Hypothalamus (tissue), 51 donors: ENCODE measurements around the gene MRPL36.
A peak's percentile ranks its signal among the peaks of the same experiment; 100 is the strongest.

ENCODE experiments used
- DNase-seq, 51 donors: peaks; one replicate each; lab custom pipeline; 2025; lab: John Stamatoyannopoulos, UW

Gene MRPL36

DNA sequence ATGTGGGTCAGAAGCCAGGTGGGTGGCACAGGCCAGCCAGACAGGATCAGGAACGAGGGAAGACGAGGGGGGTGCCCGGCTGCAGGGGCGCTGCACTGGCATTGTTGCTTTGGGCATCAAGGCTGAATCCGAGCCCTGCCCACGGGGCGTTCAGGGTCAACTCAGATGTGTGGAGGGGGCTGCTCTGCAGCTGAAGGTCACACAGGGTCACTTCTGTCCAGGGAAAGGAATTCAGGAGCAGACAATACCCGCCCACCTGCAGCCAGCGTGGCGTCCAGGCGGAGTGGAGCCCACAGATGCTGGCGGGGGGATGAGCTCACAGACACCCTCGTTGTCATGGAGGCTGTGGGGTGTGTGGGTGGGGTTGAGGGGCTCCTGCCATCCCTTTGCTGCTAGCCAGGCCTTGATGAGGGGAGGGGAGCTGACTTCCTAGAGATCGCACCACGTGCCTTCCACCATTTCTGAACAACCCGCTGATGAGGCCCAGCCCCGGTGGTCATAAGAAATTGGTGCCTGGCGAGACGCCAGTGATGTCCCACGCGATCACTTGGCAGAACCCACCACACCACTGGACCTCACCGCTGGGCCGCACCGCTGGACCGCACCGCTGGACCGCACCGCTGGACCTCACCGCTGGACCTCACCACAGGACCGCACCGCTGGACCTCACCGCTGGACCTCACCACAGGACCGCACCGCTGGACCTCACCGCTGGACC, 31.2 kb downstream of the MRPL36 start:
- no peak for DNase-seq

DNA sequence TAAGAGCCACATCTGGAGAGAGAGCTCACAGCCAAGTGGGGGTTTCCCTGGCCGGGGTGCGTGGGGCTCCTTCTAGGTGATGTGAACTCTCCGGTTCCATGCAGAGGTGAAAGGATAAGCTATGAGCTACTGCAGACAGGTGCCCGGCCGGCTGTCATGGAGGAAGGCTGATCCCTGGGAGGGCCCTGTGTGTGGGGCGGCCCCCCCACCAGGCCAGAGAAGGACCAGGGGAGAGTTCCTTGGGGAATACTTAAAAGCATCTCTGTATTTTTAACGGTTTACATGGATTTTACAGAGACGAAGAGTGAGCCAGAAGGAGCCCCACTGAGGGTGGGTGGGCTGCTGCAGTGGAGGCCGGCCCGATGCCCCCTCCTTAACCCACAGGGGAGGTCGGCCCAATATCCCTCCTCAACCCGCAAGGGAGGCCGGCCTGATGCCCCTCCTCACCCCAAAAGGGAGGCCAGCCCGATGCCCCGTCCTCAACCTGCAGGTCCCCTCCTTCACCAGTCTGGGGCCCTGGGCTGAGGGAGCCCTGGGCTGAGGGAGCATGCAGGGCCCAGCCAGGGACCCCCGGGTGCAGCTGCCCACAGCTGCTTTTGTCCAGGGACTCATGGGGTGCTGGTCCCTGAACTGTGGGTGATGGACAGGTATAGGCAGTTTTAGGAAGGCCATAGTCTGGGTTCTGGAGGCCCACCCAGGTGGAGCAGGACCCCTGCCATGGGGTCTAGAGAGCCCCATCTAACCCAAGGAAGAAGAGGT, 31.9 kb downstream of the MRPL36 start:
- DNase-seq, result no peak

DNA sequence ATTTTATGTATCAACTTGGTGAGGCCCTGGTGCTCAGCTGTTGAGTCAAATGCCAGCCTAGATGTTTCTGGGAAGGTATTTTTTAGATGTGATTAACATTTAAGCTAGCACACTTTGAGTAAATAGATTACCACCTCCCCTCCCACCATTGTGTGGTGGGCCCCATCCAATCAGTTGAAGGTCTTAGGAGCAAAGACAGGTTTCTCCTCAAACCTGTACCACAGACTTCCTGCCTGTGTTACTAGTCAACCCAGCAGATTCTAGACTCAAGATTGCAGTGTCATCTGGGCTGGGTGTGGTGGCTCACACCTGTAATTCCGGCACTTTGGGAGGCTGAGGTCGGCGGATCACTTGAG, 33.8 kb downstream of the MRPL36 start:
- DNase-seq, result no peak

DNA sequence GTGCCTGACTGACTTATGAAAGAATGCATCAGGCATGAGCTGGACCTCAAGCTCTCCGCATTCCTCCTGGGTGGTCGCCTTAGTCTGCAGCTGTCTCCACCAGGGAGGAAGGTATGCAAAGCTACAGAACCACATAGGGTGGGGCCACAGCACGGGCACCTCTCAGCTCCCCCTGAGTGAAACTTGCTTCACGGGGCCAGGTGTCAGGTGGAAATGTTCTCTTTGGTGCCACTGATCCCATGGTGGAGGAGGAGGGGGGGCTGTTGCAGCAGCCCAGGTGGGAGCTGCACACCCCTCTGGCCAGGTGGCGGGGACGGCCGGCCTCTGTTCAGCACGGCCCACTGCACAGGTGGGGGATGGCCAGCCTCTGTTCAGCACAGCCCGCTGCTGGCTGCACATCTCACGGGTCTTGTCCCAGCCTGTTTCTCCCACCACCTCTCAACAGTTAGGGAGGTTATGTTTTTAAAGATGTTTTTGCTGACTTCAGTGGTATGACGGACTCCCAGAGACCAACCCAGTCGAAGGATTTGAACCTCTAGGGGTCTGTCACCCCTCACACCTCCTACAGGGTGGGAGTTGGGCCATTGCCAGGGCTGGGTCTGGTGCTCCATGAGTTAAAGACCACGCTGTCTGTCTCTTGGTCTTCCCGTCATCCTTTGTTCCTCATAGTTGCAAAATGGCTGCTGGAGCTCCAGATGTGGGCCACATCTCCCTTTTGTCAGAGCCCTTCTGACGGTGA, 34.3 kb downstream of the MRPL36 start:
- no peak for DNase-seq

DNA sequence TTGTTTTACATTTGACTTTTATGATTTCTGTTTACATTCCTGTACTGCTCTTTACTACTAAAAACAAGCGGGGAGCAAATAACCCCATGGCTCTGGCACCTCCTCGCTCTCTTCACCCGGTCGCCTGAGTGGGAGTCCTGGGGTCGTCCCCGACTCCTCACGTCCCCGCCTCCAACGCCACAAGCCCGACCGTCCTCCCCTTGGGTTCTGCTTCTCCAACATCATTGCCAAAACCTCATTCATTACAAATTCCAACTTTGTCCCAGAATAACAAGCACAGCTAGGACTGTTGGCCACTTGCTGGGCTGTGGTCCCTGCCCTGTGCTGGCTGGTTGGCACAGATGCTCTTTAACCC, 35.1 kb downstream of the MRPL36 start:
- DNase-seq, result no peak

DNA sequence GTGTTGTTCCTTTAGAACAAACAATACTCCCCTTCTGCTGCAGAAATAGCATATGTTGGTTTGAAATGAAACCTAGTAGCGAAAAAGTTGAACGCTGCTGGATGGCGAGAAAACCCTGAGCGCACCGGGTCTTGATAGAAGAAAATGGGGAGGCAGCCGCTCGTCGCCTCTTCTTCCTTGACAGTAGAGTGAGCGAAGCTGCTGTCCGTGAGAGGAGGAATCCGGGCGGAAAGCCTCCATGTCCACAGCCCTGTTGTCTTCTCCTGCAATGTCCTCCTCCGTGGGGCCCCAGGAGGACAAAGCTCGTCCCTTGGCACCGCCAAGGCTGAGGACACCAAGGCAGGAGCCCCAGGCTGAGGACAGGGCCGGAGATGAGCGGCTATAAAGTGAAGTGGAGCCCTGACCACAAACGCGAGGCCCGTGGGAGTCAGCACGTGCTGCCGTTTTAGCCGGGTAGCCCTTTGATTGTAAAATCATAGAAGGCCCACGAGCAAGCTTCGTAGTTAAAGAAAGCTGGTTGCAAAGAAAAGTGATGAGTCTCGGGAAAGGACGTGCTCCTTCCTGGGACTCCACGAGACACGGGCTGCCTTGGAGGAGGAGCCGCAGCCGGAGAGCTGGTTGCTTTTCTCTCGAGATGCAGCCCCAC, 35.6 kb downstream of the MRPL36 start:
- DNase-seq, result no peak

DNA sequence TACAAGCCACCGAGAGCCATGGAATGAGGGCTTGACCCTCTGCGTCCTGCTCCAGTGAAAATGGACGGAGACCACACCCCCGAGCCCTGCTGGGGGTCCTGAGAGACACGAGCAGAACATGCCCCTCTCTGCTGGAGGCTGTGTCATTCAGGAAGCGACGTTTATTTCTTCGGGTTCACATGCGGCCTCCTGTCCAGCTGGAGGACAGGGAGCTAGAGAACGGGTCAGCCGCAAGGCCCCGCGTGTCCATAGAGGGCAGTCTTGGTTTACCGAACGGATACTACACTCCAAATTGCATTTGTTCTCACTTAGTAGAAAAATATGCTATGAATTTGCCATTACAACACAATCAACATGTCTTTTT, 36.1 kb downstream of the MRPL36 start:
- DNase-seq, result peak in 3 of 51 donors; percentile 4 to 14 (median 8)

DNA sequence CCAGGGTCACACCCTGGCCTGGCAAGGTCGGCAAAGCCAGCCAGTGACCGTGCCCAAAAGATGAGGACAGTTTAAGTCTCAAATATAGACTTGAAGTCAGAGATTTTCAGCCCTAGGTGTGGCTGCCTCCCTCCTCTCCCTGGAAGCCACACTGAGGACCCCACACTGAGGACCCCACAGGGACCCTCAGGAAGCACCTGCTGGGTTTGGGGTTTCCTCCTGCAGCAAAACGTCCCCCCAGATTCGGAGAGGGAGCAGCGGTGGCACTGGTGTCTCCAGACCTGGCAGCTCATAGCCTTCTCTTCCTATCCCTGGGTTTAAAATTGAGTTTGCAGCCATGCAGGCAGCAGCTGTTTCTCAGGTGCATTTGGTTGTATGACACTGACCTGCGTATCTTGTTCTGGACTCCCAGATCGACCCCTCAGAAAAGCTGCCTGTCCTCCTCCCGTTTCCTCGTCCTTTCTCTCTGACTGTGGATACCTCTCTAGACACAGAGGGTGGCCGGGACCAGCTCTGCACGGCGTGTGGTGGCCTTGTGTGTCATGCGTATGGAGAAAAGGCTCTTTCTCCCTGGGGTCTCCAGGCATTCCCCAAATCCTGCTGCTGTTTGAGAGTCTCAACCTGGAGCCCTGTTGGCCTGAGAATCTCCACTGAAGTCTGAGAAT, 36.6 kb downstream of the MRPL36 start:
- no peak for DNase-seq

DNA sequence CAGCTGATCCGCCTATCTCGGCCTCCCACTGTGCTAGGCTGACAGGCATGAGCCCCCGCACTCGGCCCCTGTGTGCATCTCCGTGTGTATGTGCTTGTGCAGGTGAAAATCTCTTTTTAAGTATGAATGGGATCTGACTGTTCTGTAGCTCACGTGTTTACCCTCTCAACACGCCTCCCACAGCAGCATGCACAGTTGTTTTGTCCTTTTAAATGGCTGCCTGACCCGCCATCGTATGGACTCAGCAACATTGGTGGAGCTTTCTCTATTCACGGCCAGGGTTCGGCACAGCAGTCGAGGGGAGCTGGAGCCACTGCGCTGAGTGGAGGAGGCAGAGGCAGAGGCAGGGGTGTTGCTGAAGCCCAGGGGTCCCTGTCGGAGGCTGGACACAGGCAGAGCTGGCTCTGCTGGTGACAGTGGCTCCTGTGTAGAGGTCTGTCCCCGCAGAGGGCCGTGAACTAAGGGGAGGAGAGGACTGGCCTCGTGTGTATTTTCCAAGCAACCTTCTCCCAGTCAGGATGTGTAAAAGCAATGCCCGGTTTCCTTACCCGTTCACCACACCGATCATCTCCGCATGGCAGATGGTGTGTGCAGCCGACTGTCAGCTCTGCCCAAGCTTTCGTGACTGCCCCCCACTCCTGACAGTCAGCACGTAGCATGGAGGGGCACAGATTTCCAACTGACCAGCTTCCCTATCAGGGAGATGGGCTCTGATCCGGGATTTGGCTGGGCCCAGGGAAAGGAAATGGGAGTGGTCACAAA, 37.3 kb downstream of the MRPL36 start:
- DNase-seq, result no peak

DNA sequence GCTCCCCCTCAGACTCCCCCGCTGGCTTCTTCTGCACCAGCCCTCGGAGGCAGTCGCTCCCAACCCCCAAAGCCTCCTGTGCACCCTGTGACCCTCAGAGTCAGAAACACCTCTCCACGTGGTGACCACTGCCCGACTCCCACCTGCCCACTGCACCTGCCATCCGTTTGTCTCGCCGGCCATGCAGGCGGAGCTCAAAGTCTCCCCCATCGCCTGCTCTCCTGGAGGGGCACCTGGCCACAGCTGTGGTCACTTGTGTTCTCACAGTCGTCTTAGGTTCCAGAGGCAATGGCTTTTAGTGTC, 38.2 kb downstream of the MRPL36 start:
- DNase-seq, result no peak

DNA sequence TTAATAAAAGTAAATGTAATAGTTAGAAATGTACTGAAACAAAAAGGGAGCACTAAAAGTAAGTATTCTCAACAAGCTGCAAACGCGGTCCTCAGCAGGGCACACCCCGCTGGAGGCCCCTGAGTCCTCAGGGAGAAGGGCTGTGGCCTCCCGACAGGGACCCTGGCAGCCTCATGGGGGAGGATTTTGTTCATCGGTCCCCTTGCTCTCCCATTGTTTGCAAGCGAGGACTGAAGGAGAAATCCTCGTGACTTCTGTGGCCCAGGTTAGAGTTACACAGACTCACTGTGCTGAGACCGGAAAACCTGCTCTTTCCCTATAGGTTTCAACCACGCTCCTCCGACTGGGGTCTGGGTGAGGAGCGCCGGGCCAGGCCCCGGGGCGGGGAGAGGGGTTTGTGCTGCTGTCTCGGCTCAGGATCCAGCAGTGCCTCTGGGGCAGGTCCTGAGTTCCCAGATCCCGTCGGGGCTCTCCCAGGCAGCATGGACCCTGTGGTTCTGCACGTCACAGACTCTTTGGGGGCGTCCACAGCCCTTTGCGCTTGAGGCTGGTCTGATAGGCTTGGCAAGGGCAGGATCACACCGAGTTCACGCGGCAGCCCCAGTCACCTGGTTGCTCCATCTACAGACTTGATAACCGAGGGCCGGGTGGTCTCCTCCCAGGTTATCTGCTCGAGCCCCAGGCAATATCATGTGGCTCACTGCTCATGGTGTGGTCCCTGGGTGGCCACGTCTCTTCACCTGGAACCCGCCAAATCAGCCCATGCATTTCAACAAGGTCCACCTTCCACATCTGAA, 38.8 kb downstream of the MRPL36 start:
- DNase-seq, result no peak

DNA sequence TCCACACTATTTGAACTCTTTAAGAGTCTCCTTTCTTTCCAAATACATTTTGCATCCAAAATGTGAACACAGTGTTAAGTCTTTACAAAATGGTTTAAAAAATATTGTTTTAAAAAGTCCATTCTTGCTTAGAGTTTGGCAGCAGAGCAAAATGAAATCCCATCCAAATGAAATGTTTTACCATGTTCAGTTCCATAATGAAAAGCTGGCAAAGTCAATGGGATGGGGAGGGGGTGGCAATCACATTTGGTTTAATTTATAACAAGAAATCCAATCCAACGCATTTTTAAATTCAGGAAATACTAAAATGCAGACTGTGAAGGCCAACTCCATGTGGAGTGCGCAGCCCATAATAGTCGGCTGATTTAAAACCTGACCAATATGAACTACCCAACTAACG, 39.4 kb downstream of the MRPL36 start:
- DNase-seq, result no peak

DNA sequence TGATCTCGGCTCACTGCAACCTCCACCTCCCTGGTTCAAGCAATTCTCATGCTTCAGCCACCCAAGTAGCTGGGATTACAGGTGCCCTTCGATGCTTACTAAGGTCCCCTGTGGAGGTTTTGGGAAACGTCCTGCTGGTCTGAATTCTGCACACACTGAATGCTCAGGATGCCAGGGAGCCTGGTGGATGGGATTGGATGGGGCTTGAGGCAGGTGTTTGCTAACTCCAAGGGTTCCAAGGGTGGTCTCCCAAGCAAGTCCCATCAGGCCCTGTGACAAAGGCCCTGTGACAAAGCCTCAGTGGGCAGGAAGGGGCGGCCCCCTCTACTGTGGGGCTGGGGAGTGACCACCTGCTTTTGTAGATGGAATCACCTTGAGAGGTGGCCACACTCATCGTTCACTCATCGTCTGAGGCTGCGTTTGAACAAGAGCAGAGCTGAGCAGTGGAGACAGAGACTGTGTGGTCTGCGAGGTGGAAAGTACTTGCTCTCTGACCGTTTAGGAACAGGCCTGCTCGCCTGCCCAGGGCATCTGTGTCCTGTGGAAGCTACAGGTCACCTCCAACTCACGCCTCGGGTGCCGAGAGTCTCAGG, 40.2 kb downstream of the MRPL36 start:
- no peak for DNase-seq

DNA sequence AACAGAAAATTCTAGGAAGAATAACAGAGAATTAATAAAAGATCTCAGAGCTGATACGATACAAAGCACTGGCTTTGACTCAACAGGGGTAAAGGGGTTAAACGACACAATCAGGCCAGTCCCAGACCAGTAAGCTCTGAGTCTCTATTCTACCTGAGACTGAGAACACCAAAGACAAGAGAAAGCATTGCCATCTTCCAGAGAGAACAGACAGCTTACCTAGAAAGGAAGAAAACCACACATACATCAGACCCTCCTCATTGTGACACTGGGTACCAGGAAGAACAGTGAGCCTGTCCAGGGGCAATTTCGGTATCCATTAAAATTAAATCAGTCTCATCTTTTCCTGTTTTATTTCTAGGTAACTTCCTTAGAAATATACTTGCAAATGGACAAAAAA, 41.1 kb downstream of the MRPL36 start:
- no peak for DNase-seq

DNA sequence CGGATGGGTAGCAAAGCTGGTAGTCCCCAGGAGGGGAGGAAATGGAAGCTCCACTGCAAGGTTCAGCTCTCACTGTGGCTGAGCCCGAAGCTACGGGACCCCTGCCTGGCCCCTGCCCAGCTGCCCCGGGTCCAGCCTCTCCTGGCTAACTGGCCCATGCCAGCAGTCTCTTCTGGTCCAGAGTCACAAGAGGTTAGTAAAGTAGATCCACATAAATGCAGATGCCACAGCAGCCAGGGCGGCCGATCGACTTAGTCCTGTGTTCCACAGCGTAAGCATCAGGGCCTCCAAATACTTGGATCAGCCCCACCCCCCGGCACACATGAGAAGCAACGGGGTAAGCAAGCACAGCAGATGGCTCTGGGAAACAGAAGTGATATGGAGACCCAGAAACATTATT, 42.1 kb downstream of the MRPL36 start:
- DNase-seq, result no peak

DNA sequence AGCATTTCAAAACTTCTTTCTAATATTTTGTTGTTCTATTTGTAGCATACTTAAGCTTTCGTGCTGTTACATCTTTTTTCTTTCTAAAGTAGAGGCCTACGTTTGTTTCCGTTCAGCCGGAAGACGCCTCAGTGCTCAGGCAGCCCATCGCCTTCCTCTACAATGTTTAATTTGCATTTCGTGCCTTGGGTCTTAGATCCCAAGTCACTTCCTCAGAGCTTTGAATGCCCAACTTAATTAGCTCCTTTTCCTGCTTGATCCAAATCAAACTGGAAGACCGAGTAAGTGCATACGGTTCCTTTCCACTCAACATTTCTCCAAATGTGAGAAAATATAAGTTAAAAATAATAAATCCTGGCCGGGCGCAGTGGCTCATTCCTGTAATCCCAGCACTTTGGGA, 43.2 kb downstream of the MRPL36 start:
- no peak for DNase-seq

DNA sequence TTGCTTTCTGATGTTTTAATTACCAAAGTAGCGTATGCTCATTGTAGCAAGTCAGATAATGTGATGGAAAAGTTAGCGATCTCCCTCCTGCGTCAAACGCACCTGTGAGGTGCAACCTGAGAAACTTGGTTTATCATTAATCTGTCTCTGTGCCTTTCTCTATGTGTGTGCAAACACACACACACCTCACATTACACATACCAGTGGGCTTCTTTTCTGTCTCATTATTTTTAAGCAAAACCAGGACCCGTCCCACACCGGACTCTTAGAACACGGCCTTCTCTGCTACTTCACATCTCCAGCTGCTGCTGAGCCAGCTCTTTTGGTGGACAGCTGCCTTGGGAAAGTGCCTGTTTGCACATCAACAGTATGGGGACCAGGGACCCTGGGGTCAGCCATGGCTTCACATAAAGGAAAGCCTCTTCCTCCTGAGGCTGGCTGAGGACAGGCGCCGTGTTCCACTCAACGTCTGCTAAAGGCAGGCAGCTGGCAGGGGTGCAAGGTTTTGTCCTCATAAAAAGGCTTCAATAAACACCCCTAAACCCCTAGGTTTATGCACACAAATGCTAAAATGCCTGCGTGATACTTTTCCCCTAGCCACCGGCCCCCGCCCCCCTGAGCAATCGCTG, 44.2 kb downstream of the MRPL36 start:
- DNase-seq, result no peak

DNA sequence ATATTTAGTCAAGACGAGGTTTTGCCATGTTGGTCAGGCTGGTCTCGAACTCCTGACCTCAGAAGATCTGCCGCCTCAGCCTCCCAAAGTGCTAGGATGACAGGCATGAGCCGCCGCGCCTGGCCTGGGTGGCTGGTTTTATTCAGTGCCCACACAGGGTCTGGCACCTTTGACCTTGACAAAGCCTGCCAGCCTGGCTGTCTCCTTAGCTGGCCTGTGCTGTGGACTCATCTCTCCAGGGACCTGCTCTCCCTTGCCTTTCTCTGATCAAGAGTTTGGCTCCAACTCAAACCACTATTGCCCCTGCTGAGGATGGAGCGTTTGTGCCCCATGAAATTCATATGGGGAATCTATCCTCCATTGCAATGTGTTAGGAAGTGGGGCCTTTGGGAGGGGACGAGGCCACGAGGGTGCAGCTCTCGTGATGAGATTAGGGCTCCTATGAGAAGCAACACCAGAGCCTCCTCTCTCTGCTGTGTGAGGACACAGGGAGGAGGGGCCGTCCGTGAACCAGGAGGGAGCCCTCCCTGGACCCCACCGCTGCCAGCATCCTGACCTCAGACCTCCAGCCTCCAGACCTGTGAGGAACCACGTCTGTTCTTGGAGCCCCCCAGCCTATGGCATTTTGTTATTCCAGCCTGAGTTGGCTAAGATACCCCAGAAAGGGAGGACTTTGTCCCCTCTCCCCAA, 45.0 kb downstream of the MRPL36 start:
- DNase-seq, result no peak
